DMS 273 treated with DMSO at 0.1 percent for 48 hours (cell line): ENCODE results near the gene WDR18.
A peak's percentile ranks its signal among the peaks of the same experiment; 100 is the strongest.

Source experiments
- DNase-seq: peaks from one replicate; lab custom pipeline; 2025; lab: John Stamatoyannopoulos, UW

Gene WDR18

DNA sequence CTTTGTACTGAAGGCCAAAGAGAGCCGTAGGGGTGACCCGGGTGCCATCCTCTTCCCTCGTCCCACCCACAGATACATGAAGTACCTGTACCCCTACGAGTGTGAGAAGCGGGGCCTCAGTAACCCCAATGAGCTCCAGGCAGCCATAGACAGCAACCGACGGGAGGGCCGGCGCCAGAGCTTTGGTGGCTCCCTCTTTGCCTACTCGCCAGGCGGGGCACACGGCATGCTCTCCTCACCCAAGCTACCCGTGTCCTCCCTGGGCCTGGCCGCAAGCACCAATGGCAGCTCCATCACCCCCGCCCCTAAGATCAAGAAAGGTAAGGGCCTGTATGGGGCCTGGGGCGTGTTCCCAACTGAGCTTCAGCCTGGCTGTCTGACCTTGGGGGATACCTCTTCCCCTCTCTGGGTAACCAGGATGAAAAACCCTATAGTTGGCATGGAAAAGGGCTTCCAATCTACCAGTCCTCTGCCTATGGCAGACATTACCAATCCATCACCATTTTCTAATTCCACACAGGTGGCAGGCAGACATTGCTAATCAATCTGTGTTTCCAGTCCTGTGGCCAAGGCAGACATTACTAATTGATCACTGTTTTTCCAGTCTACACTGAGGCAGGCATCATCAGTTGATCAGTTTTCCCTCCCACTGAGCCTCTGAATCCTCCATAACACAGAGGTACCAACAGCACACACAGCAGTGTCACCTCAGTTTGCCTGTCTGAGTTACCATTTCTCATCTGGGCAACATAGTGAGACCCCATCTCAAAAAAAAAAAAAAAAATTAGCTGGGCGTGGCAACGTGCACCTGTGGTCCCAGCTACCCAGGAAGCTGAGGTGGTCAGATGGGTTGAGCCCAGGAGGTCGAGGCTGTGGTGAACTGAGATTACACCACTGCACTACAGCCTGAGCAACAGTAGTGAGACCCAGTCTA lies 19.1 kb upstream of the WDR18 start:
- no peak for DNase-seq

DNA sequence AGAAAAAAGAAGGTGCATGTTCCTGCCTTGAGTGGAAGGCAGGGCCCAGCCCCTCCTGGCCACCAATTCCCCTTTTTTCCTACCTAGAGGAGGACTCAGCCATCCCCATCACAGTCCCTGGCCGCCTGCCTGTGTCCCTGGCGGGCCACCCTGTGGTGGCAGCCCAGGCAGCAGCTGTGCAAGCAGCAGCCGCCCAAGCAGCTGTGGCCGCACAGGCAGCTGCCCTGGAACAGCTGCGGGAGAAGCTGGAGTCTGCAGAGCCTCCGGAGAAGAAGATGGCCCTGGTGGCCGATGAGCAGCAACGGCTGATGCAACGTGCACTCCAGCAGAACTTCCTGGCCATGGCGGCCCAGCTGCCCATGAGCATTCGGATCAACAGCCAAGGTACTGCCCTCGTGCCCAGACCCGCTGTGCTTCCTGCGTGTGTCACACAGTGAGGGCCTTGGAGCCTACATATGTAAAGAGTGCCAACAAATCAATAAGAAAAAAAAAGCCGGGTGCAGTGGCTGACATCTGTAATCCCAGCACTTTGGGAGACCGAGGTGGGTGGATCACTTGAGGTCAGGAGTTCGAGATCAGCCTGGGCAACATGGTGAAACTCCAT lies 17.6 kb upstream of the WDR18 start:
- DNase-seq: no peak

DNA sequence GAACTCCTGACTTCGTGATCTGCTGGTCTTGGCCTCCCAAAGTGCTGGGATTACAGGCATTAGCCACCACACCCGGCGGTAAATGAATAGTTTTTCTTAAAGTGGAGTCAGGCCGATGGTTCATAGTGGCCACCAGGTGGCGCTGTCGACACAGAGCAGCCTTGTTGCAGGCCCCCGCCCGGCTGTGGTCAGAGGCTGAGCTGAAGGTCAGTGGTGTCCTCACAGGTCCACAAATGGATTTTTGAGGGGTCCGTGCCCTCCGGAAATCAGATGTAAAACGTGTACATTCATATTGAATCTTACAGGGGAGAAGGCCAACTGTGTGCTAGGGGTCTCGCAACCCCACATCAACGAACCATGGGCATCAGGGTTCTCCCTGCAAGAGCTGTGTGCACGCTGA lies 13.4 kb upstream of the WDR18 start:
- no peak for DNase-seq

DNA sequence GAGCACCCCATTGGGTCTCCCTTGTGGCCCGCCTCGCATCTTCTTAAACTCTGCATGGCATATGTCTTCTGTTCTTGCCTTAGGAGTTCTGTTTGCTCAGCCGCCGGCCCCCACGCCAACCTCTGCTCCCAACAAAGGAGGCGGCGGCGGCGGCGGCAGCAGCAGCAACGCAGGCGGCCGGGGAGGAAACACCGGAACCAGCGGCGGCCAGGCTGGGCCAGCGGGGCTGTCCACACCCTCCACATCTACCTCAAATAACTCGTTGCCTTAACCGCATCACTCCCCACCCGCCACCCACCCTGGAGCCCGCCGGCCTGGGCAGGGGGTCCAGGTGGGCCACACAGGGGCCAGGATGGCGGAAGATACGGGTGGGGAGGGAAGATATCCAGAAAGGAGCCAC lies 12.3 kb upstream of the WDR18 start:
- no peak for DNase-seq

DNA sequence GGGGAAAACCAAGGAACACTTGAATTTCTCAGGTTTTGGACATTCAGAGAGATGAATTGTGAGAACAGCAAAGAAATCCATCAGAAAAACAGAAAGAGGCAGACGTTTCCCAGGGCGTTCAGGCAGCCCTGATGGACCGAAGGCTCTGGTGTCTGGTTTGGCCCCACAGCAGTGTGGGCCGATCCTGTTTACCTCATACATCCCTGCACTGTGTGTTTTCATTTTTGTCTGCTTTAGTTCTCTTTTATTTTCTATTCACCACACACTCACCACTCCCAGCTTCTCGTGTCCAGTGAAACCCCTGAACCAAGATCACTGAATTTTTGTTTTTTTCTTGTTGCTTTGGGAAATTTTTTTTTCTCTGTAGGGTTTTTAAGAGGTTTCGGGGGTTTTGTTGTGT lies 11.9 kb upstream of the WDR18 start:
- no peak for DNase-seq

DNA sequence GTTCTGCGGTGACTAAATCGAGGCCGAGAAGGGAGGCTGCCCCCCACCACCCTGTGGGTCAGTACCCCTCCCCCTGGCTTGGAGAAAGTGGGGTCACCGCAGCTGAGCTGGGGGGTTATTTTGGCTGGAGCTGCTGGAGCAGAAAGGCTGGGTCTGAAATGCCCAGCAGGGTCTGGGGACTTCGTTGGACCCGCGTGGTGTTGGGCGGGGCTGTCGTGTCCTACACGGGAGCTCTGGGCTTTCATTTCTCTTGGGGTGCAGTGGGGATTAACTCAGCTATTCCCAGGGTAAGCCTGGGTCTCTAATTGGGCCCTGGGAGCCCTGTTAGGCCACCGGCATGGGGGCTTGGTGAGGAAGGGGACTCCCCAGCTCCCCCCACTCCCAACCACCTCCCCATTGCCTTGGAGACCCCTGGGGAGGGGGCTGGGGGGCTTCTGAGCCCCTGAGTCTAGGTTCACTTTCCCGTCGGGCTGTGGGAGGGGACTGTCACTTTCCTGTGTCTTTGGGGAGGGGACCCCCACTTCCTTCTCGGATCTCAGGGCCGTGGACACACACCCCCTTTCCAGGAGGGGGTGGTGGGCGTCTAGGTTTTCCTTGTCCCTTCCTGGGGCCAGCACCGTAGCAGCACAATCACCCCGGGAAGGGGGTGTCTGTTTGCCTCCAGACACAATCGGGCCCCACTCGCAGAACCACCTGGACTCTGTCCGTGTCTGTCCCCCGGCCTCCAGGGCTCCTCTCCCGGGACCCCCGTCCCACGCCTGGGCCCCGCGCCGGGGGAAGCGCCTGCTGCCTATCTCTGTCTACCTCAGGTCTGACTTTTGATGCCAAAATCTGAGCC lies 10.2 kb upstream of the WDR18 start:
- no peak for DNase-seq

DNA sequence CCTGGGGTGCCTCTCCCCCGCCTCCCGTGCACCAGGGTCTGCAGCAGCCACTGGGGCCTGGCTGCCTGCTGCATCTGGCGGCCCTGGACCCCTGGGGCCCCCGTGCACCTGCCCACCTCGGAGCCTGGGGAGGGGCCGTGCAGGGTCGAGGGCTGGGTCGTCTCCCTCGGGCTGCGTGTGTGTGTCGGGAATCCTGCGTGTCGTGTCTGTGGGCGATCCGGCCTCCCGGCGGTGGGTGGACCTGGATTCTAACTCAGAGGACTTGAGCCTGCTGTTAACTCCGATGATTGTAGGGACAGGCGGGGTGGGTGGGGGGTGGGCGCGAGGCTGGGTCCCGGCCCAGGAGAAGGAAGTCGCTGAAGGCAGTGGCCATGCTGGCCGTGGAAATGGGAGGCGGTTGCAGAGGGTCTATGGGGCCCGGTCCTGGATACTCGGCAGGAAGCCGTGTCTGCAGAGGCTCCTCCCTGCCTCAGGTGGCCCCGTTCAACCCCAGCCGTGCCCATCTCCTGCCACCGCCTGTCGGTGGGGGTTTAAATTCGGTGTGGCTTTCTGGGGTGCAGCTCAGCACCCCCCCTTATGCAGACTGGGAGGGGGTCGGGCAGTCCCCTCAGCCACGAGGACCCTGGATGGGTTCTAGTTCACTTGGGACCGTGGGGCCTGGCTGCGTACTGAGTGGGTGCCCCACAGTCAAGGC lies 9.4 kb upstream of the WDR18 start:
- no peak for DNase-seq

DNA sequence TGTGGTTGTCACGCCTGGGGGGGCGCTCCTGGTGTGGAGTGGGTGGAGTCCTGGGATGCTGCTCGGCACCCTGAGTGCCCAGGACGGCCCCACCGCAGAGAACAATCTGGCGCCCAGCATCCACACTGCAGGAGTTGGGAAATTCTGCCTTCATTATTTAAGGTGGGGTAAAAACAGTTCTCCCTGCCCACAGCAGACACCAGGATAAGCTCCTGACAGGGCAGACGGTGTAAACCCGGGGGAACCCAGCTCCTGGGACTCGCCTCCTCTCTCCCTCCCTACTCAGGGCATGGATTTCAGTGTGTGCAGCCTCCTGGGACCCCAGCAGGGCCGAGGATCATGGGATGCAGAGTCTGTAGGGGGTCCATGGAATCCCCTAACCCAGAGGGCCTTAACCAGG lies 7.7 kb upstream of the WDR18 start:
- no peak for DNase-seq

DNA sequence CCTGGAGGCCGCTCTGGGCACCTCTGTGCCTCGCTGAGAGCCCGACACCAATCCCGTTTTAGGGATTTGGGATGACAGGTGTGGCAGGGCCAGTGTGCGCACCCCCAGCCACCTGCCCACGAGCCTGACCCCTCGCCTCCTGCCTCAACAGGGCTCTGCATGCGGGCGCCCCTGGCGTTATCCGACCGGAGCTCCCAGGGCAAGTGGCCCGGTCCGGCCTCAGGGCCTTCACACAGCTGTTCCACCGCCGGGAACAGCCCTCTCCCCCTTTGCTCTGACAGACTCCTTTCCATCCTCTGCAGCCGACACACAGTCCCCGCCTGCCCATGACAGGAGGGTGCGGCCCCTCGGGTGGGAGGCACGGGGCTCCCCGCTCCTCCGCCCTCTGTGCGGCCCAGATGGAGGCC lies 7.1 kb upstream of the WDR18 start:
- no peak for DNase-seq

DNA sequence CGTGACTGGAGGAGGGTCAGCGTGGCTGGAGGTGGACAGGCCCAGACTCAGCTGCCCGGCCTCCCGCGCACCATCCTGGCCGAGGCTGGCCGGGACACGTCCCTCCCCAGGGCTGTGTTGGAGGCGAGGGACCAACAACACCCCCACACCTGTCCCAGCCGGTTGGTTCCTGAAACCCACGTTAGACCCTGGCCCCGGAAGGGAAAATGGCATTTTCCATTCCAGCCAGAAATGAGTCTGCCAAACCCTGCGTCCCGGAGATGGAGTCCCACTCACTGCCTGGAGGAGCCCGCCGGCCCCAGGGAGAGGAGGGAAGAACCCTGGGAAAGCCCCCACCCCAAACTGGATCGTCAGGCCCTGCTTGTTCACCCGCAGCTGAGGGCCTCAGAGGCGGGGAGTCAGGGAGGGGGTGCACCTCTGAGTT lies 4.8 kb upstream of the WDR18 start:
- no peak for DNase-seq

DNA sequence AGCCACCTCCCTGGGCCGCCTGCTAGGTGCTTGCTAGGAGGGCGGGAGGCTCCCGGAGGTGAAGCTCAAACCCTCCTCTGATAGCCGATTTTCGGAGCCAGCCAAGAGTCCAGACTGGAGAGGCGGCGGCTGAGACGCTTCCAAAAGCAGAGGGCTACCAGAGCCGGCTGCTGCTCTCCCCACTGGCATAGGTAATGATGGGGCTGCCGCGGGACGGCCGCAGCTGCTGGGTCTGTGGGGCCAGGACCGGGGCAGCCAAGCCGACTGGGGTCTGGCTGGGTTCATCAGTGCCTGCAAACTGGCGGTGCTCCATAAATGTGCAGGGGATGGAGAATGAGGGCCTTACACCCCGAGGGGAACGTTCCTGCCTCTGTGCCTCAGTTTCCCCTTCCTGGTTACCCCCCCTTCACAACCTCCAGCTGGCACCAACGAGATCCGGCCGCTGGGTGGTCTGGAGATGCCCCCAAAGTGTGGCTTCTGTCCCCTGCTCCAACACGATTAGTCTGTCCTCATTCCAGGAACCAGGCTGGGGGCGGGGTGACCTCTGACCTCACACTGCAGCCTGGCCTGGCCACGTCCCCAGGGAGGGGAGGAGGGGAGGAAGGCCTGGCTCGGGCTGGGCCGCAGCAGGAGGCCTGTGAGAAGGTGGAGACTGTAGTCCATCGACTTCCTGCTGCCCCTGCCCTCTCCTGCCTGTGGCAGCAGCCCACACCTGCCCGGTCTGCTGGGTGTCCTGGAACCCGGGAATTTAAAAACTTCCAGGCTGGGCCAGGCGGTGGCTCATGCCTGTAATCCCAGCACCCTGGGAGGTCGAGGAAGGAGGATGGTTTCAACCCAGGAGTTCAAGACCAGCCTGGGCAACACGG lies 3.8 kb upstream of the WDR18 start:
- no peak for DNase-seq

DNA sequence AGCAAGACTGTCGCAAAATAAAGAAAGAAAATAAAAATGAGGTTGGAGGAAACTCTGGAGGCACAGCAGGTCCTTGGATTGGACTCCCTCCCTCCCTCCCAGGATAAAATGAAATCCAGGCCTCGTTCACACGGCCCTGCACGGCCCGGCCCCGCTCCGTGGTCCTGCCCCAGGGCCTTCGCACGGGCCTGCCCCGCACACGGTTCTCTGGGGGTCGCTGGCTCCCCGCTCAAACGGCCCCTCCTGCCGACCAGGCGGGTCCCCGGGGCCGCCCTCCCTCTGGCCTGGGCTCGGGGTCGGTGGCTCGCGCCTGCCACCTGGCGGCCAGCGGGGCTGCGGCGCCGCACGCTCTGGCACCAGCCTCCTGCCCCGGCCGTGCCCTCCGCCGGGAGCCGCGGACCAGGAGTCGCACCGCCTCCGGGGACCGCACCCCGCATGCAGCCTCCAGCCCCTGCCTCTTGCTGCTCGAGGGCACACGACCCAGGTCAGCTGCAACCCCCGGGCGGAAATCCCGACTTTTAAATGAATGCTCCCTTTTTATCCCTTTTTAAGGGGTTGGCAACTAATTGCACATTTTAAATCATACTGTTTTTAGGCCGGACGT lies 1.5 kb upstream of the WDR18 start:
- DNase-seq: peak; percentile 20

DNA sequence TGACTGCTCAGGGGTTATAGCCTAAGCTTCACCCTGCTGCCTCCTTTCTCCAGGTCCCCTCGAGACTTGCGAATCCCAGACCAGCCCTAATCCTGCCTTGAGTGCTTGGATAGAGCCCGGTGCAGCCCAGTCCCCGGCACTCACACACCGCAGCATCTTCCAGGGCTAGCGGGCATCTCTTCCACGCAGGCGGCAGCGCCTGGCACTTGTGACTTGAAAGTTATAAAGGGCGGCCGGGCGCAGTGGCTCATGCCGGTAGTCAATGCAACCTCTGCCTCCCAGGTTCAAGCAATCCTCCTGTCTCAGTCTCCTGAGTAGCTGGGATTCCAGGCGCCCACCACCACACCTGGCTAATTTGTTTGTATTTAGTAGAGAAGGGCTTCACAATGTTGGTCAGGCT lies 1.9 kb downstream of the WDR18 start:
- DNase-seq: no peak

DNA sequence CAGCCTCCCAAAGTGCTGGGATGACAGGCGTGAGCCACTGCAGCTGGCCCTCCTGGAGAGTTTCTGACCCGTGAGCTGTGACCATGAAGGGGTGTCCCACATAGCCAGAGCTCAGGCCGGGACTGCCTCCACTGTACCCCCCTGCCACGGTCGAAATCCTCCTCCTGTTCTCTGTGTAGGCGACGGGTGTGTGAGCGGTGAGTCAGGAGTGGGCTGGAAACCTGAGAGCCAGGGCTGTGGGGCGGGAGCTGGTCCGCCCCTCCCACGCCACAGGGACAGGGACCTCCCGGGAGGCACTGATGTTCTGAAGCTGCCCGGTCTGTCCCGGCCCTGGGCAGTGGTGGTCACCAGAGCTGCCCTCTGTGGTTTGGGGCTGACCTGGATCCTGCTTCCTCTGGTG lies 3.9 kb downstream of the WDR18 start:
- DNase-seq: no peak

DNA sequence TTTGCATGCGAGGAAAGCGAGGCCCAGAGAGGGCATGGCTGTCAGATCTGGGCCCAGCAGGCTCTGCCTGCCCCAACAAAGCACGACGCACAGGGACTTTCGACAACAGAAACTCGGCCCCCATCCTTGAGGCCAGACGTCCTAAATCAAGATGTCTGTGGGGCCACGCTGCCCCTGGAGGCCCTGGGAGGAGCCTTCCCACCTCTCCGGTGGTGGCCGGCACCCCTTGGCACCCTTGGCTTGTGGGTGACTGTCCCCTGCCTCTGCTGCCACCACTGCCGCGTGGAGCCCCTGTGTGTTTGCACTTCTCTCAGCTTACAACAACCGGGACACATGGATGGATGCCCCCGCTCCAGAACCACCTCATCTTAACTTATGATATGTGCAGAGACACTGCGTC lies 4.4 kb downstream of the WDR18 start:
- DNase-seq: no peak

DNA sequence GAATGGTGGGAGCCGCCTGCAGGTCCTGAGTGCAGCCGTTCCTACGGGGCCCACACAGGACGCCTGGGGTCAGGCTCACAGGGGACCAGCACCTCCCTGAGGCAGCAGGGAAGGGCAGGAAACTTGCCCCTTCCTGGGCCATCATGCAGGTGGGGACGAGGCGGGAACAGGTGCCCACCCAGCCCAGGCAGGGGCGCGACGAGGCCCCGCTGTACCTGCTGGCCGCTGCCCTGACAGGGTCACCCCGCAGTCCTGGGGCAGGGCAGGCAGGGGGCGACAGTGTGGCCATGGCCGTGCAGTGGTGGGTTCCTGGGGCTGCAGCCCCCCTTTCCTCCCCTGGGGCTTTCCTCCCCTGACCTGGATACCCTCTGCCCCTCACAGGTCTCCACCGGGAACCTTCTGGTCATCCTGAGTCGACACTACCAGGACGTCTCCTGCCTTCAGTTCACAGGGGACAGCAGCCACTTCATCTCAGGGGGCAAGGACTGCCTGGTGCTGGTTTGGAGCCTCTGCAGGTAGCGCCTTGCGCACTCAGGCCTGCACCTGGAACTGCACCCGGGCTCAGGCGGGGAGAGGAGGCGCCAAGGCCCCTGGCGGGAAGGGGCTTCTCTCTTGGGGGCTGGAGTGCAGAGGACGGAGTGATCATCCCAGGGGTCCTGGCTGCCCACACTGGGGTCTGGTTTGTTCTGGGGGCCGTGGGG lies 5.4 kb downstream of the WDR18 start:
- no peak for DNase-seq

DNA sequence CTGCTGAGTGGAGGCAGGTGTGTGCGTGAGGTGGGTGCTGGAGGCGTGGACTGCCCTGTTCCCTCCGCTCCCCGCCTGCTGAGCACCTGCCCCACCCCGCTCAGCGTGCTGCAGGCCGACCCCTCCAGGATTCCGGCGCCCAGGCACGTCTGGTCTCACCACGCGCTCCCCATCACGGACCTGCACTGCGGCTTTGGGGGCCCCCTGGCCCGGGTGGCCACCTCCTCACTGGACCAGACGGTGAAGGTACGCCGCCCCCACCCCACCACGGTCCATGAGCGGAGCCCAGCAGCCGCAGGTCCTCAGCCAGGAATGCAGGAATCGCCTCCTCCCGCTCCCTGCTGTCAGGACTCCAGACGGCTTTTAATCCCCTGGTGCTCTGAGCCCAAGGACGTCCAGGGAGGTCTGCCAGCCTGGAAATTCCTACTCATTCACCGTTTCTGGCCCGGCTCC lies 6.0 kb downstream of the WDR18 start:
- no peak for DNase-seq

DNA sequence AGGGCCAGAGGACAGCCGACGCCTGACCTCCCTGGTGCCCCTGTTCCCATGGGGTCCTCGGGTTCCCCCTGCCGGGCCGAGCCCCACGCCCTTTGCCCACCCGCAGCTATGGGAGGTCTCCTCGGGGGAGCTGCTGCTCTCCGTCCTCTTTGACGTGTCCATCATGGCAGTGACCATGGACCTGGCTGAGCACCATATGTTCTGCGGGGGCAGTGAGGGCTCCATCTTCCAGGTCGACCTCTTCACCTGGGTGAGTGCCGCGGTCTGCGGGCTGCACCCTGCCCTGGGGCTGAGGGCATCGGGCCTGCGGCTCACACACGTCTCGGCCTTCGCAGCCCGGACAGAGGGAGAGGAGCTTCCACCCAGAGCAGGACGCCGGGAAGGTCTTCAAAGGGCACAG lies 6.6 kb downstream of the WDR18 start:
- DNase-seq: no peak

DNA sequence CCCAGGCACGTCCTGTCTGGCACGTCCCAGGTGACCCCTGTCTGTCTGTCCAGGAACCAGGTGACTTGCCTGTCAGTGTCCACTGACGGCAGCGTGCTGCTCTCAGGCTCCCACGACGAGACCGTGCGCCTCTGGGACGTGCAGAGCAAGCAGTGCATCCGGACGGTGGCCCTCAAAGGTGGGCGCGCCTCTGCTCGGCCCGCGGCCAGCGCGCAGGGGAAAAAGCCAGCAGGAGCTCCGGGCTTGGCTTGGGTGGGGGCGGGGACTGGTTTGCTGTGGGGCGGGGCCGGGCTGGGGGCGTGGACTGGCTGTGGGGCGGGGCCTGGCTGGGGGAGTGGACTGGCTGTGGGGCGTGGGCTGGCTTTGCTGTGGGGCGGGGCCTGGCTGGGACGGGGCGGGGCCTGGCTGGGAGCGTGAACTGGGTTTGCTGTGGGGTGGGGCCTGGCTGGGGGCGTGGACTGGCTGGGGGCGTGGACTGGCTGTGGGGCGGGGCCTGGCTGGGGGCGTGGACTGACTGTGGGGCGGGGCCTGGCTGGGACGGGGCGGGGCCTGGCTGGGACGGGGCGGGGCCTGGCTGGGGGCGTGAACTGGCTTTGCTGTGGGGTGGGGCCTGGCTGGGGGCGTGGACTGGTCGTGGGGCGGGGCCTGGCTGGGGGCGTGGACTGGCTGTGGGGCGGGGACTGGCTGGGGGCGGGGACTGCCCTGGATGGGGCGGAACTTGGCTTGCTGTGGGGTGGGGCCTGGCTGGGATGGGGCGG lies 7.2 kb downstream of the WDR18 start:
- no peak for DNase-seq
